GM19455 (cell line): ENCODE data around the gene KLF13.

Experiments used
- ATAC-seq: cut with Tn5 transposase; IDR thresholded peaks from one replicate; pipeline ENCODE4 v1.9.1; 2021; ENCODE audit not compliant: unreplicated experiment

KLF13 gene

DNA sequence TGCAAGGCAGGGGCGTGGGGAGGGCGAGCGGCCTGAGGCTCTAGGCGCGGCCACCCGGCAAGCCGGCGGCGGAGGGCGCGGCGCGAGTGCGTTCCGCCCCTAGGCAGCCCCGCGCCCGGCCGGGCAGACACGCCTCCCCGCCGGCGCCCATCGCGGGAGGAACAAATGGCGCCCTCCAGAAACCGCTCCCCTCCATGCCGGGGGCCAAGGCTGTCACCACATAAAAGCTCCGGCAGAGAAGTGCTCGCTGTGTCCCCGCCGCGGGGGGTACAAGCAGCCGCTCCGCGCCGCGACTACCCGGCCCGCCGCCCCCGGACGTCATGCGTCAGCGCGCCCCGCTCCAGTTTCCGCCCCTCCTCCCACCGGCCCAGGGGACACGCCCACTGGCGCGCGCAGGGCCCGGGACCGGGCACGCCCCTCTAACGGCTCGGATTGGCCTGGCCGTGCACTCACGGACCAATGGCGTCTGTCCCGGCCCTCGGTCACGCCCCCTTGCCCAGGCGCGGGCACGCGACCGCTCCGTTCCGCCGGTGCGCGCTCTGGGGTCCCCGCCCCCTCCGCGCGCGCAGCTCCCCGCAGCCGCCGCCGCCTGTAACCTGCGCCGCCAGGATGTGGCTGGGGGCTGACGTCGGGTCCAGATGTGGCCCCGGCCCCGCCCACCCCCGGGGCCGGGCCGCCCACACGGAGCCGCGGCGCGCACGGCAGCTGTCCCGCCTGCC lies at the start of gene KLF13:
KLF13 (plus strand) TSS at position 680 of the 719 bp plus-strand sequence. CDS start 378 bp downstream, outside the sequence.
- ATAC-seq = peak; percentile 62

DNA sequence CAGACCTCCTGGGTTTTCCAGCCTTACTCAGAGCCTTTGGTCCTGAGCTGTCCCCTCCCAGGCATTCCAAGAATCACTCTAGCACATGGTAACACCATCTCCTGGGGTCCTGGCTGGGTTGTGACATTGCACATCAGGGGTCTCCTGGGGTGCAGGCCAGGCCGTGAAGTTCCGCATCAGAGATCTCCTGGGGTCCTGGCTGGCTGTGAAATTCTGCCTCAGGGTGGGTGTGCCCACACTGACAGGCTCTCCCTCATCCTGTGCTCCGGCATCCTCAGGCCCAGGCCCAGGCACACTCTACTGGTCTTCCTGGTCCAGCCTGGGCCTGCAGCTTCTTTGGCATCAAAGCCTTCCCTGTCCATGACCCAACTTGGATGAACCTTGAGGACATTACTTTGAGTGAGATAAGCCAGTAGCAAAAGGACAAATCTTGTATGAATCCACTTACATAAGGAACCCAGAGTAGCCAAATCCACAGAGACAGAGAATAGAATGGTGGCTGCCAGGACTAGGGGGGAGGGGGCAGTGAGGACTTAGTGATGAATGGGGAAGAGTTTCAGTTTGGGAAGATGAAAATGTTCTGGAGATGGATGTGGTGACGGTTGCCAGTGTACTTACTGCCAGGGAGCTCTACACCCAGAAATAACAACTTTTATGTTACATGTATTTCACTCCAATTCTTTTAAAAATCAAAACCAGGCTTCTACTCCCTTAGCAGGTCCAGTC lies 49.1 kb upstream of the KLF13 start:
- ATAC-seq = no peak

DNA sequence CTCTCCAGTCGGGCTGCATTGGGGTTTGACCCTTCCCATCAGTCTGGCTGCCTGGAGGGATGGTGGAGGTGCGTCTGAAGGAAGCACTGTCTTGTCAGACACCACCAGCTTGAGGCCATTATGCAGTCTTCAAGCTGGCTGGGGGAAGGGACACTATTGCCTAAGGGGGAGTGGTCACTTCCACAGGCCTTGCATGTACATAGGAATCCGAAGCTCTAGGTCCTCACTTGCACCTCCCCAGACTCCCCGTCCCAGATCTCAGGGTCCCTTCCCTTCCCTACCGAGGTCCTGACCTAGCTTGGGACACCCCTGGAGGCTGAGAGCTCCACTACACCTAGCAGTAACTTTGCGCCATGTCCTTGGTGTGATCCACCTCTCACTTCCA lies 48.6 kb upstream of the KLF13 start:
- no peak for ATAC-seq

DNA sequence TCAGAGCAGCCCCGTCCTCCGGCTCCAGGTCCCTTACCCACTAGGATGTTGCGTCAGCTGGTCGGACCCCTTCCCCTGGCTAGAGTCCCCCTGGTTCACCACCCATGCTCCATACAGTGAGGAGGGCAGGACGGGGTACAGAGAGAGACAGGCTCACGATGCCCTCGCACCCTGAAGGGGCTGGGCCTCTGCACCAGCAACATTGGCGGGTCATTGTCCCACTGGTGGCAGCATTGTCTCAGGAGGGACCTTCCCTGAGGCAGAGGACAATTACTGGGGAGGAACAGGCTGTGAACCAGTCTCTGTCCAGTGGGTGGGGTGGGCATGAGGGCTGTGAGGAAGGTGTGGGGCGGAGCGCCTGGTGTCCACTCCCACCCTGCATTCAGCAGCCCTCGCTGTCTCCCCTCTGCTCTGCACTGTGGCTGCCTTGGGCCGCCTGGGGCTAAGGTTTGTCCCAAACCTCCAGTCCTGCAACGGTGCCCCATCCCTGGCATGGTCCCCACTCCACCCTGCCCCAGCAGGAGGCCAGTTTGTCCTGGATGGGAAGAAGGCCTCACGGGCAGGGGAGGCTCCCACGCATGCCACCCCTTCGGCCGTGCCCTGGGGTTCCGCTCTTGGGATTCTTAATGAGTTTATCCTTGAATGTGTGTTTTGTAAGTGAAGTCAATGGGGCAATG lies 48.0 kb upstream of the KLF13 start:
- no peak for ATAC-seq

DNA sequence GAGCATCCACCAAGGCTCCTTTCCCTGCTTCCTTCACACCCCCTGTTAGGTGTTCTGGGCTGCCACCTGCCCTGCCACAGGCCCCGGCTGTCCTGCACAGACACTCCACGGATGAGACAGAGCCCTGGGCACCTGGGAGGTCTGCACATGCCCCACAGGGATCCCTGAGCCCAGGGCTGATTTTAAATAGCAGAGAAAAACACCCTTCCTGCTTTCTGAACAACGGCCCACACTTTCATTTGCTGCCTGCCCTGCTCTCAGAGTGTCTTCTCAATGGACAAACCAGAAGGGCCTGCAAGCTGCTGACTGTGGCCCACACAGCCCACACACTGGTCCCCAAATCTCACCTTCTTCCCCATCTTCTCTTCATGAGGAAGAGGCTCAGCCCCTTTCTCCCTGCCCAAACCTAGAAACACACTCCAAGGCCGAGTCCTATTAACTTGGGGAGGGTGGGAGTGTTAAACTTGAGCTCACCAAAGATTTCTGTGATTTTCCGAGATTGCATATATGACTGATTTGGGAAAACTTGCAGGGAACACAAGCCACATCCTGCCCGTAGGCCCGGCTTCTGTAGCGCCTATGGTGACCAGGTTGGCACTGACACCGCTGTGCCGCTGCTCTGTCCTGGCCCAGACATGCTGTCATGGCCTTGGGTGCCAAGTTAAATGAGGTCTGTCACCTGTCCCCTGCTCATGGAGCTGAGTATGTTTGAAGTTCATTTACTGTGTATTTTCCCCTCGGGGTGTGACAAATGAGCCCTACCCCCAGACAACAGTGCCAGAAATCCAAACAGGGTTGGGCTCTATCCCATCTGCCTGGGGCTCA lies 47.2 kb upstream of the KLF13 start:
- no peak for ATAC-seq

DNA sequence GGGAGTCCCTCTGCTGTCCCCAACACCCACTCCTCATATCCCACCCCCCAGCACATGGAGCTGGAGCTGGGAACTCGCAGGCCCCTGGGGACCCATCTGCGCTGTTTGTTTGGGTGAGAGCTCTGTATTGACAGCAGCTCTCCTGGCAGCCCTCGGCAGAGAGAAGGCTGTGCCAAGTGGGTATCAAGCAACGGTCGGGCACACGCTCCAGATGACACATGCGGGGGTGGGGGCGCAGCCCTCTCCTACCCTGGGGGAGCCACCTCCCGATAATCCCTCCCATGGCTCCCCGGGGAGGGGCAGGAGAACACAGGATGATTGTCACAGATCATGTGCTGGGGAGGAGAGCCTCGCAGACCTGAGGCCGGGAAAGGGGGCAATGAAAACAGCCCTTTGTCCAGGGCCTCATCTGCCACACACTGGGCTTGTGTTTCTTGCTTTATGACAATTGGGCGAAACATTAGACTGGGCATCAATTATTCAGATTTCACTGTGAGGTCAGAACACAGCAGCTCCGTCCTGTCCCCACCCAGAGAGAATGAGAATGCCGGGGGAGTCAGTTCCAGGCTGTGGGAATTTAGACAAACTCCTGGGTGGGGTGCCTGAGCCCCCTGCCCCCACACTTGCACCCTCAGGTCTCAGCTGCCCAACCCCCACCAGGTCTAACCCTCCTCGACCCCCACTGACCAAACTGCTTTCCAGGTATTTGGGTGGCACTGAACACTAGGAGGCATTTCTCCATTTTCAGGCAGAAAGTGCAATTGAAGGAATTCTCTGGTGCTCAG lies 46.4 kb upstream of the KLF13 start:
- no peak for ATAC-seq

DNA sequence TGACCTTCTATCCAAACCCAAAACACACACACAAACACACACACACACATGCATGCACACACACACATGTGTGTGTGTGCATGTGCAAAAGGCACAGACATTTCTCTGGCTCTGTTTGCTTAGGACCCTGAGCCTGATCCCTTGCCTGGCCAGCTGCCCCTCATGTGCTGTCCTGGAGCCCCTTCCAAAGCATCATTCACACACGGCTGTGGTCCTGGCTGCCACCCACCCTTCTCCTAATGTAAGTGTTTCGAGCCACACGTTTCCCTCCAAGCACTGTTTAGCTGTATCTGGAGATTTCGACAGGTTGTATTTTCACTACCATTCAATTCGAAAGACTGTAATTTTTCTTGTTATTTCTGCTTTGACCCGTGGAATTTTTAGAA lies 45.8 kb upstream of the KLF13 start:
- no peak for ATAC-seq

DNA sequence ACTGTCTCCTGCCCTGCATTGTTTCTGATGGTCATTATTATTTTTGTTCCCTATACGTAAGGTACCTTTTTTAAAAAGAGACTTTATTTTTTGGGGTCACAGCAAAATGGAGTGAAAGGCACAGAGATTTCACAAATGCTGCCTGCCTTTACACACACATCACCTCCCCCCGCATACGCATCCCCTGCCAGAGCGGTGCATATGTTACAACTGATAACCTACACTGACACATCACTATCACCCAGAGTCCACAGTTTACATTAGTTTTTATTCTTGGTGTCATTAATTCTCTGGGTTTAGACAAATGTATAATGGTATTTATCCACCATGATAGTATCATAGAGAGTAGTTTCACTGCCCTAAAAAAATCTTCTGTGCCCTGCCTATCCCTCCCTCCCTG lies 43.6 kb upstream of the KLF13 start:
- no peak for ATAC-seq

DNA sequence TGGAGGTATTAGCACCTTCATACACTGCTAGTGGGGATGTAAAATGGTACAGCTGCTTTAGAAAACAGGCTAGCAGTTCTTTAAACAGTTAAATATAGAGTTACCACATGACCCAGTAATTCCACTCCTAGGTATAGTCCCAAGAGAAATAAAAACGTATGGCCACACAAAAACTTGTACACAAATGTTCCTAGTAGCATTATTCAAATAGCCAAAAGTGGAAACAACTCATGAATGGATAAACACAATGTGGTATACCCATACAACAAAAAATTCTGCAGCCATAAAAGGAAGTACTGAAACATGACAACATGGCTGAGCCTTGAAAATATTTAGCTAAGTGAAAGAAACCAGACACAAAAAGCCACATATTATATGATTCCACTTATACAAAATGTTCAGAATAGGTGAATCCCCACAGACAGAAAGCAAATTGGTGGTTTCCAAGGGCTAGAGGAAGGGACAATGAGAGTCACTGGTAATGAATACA lies 40.8 kb upstream of the KLF13 start:
- no peak for ATAC-seq

DNA sequence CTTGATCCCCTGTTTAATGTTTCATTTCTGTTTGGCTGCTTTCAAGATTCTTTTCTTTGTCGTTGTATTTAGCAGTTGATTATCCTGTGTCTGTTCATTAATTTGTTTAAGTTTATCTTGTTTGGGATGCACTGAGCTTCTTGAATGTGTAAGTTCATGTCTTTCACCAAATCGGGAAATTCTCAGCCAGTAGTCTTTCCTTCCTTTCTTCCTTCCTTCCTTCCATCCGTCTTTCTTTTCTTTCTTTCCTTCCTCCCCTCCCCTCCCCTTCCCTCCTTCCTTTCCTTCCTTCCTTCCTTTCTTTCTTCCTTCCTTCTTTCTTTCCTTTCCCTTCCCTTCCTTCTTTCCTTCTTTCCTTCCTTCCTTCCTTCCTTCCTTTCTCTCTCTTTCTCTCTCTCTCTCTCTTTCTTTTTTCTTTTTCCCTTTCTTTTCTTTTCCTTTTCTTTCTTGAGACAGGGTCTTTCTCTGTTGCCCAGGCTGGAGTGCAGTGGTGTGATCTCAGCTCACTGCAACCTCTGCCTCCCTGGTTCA lies 35.5 kb upstream of the KLF13 start:
- no peak for ATAC-seq

DNA sequence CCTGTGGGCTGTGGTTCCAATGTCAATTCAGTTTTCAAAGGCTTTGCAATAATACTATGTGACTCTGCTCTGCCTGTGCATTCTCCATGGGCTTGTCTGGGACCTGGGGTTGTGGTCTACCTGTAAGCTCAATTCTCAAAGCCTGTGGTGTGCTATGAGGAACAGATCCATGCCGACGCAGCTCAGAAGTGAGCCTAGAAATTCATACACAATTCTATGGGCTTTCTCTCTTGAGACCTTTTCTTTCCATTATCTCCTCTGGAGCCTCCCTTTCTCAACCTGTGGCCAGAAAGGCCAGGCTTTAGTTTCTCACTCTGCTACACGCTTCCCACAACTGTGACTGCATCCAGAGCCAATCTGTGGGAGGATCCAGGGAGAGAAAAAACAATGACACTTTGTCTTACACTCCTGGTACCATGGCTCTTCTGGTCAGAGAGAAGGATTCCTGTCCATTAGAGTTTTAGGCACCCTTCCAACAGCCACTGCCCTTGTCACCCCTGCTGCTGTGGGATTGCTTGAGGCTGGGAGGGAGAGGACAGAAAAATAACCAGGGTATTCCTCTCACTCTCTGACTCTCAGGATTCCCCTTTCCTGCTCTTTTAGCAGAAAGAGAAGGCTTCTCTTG lies 34.1 kb upstream of the KLF13 start:
- no peak for ATAC-seq

DNA sequence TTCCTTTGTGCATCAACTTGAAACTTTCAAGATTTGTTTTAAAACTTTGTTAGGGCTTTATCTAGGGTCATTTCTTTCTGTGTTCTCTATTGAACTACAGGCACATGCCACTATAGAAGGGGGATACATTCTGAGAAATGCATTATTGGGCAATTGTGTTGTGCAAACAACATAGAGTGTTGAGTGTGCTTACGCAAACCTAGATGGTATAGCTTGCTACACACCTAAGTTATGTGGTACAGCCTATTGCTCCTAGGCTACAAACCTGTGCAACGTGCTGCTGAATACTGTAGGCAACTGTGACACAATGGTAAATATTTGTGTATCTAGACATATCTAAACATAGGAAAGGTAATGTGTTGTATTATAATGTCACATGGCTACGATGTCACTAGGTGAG lies 33.0 kb upstream of the KLF13 start:
- ATAC-seq = no peak

DNA sequence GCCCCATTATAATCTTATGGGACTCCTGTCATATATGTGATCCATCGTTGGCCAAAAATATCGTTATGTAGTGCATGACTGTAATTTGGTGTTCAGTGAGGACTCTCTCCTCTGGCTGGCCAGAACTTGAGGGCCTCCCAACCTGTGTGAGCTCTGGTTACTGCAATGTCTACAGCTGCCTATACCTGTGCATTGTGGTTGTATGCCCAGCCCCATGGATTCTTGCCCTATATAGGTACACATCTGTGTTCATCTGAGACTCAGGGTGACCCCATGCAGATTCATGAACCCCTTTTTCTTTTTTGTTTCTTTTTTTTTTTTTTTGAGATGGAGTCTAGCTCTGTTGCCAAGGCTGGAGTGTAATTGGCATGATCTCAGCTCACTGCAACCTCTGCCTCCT lies 32.6 kb upstream of the KLF13 start:
- no peak for ATAC-seq

DNA sequence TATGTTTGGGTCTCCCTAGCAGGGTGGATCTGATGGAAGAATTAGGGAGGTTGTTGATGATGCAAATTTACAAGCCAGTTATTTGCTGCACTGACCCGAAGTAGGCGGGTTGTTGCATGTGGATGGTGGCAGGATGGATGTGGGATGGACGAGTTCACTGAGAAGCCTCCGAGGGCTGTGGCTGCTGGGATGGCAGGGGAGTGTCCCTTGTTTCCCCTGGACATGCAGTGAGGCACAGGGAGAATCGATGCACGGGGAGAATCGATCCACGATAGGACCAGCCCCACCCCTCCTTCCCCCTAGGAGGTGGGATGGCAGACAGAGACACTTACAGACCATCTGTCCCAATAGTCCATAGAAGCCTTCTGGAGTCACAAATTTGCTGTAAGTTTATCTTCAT lies 31.0 kb upstream of the KLF13 start:
- no peak for ATAC-seq

DNA sequence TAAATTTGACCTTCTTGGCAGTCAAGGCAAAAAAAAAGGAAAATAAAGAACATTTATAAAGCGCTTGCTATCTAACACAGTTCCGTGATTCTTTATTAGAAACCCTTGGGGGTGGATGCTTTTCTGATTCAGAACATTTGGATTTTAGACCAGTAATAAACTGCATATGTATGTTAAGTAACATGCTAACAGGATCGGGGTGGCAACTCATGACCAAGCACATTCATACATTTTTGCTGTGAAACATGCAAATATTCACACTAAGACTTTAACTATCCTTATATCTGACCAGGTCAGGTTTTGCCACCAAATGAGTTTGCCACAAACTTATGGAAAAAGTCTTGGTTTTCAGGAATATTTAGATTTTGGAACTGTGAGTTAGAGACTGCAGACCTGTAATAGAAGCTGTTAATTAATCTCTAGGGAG lies 30.4 kb upstream of the KLF13 start:
- ATAC-seq = no peak

DNA sequence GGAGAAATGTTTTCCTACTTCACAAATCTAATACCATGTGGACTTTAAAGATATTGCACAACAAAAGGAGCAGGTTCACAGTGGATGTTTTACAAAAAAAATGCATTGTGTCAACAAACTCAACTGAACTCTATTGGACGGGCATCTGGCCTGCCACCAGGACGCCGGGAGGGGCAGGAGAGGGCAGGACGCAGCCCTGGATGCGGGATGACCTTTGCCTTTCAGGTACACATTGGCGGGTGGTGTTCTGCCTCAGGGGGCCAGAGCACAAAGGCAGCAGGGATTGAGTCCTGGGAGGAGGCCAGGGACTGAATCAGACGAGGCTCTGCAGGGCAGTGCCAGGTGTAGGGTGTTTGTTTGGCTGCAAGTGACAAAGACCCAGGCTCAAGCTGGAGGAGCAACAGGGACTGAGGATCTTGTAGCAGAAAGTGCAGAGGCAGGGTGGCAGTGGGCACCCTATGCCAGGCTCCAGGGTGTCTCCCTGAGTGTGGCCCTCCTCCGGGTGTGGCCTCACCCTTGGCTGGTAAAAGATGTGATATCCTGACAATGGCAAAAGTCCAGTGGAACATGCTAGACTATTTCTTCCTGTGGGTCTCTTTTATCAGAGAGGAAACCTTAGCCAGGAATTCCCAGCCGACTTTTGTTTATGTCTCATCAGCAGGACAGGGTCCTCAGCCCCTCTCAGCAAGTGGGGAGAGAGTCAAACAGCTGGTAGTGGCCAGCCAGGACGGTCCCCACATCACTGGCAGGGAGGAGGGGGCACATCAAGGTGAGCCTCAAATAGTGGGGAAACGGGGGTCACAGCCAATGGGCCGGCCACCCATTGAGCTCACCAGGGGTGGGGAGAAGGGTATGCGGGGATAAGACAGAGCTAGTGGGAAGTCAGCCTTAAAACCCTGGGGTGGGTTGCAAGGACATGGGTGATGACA lies 29.7 kb upstream of the KLF13 start:
- no peak for ATAC-seq

DNA sequence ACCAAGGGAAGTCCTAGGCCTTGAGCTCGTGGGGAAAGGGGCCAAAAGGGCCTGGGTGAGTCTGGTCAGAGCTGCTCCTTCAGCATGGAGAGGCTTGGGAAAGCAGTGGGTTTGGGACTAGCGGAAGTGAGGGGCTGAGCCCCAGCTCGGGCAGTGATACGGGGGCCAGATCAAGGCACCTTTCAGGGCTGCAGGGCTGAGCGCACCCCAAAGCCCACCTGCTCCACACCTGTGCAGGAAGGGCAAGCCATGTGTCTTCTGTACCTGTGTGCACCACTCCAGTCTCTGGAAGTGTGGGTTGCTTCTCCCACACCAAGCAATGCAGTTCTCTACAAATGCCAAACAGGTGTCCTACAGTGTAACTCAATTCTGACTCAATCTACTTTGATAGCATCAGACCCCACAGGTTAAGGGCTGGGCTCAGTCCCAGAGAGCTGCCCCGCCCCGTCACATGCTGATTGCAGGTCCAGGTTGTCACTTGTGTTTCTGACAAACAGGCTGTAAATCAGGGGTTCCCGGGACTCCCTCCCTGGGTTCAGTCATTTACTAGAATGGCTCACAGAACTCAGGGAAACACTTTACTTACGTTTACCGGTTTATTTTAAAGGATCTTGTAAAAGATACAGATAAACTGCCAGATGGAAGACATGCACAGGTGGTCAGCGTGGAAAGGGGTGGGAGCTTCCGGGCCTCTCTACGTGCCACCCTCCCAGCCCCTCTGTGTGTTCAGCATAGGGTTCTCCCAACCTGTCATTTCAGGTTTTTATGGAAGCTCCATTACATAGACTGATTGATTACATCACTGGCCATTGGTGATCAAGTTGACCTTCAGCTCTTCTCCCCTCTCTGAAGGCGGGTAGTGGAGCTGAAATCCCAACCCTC lies 28.8 kb upstream of the KLF13 start:
- no peak for ATAC-seq
